GM18498 (cell line): Measurements from ENCODE around the gene ADGRD2.

Experiments
- ATAC-seq: cut with Tn5 transposase; IDR thresholded peaks from one replicate; pipeline ENCODE4 v1.9.1; 2021; ENCODE audit warnings: mild to moderate bottlenecking, moderate library complexity; ENCODE audit not compliant: unreplicated experiment

Gene ADGRD2

DNA sequence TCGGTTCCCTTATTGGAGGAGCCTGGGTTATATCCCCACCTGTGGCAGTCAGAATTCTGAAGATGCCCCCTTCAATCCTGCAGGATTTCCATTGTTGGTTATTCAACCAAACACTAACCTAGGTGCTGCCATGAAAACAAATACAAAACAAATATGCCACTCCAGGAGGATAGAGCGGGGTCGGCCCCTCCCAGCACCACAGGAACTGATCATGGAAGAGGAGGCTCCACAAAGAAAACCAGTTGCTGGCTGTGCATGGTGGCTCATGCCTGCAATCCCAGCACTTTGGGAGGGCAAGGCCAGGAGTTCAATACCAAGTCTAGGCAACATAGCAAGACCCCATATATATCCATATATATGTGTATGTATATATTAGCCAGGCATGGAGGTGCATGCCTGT lies 13.2 kb upstream of the ADGRD2 start:
- no peak for ATAC-seq

- ATAC-seq, result no peak
Observed at GRCh38 chr9:124438091-124438490, 12.2 kb upstream of the ADGRD2 start.

DNA sequence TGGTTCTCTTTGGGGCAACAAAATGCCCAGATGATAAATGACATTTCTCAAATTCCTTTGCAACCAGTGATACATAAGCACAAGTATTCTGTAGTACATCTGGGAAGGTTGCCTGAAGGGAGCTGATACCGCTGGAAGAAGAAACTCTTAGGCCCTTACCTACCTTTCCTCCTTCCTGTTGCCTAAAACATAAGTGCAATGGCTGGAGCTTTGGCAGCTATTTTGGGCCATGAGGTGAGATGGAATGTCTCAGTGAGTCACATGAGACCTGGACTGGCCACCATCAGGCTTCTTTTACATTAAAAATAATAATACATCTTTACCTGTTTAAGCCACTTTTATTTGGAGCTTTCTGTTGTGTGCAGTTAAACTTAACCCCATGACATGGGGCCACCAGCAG lies 11.2 kb upstream of the ADGRD2 start:
- no peak for ATAC-seq

GRCh38 chr9:124439686-124440243 lies 10.5 kb upstream of the ADGRD2 start:
- ATAC-seq, result no peak

- ATAC-seq, result no peak
Observed at GRCh38 chr9:124440786-124441185, 9.5 kb upstream of the ADGRD2 start.

DNA sequence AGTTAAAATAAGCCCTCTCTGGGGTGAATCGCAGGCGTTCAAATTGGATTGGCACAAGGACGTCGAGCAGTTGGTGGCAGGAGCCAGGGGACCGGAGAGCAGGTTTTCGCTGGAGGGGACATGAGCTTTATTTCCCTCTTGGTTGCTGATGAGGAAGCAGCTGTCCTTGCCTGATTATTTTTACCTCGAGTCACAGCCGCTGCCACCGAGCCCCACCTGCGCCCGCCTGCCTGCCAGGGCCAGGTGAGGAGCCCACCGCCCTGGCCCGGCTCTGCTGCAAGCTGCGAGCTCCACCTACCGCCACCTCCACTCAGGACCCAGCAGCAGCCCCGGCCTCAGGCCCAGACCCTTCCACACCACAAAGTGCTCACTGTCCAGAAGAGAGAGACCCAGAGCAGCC lies 9.0 kb upstream of the ADGRD2 start:
- ATAC-seq, result no peak

DNA sequence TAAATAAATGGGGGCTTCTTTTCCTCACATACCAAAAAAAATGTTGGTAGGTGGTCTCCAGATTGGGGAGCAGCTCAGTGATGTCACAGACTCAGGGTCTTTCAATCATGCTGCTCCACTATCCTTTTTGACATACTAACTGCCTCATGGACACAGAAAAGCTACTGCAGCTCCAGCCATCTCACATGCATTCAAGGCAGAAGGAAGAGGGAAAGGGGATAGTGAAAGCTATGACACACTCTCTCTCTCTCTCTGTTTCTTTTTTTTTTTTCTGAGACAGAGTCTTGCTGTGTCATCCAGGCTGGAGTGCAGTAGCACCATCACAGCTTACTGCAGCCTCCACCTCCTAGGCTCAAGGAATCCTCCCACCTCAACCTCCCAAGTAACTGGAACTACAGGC lies 7.9 kb upstream of the ADGRD2 start:
- no peak for ATAC-seq

DNA sequence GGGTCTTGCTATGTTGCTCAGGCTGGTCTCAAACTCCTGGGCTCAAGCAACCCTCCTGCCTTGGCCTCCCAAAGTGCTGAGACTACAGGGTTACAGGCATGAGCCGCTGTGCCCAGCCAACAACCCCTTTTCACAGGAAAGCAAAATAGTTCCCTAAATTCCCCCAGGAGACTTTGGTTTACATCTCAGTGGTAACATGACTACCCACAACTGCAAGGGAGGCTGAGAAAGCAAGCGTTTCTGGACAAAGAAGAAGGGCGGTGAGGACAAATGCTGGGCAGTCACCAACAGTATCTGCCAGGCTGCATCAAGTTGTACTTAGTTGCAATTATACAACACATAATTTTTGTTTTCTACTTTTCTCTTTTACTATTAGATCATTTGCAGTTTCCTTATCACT lies 7.4 kb upstream of the ADGRD2 start:
- no peak for ATAC-seq

- ATAC-seq, result no peak
Observed at GRCh38 chr9:124443625-124444024, 6.6 kb upstream of the ADGRD2 start.

DNA sequence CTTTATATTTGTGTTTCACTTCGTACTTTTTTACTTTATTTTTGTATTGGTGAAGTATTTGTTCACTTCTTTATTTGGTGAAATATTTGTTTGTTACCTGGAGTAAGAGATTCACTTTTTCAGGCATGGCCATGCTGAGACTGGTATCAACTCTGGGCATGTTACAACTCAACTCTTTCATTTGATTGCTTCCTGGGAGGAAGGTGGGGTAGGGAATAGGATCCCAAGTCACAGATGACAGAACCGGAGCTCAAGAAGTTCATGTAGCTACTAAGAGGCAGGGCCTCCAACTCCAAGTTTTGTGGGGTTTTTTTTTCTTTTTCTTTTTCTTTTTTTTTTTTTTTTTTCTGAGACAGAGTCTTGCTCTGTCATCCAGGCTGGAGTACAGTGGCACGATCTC lies 6.1 kb upstream of the ADGRD2 start:
- no peak for ATAC-seq

GRCh38 chr9:124447297-124447661 lies 3.0 kb upstream of the ADGRD2 start:
- no peak for ATAC-seq

DNA sequence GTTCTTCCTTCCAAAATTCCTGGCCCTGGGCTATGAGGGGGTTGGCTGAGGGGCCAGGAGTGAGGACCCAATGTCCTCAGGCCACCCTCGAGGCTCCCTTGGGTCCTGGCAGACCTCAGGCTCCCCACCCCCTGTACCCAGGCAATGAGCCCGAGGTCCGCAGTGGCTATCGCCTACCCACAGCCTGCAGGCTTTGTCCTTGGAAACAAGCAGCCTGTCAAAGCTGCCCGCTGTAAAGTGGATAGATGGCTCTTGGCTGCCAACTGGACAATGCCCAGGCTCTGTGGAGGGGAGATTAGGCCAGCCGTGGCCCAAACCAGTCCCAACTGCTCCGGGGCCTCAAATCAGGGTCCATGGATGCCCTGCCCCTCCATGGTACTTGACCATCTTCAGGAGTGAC lies 2.2 kb upstream of the ADGRD2 start:
- ATAC-seq, result no peak

DNA sequence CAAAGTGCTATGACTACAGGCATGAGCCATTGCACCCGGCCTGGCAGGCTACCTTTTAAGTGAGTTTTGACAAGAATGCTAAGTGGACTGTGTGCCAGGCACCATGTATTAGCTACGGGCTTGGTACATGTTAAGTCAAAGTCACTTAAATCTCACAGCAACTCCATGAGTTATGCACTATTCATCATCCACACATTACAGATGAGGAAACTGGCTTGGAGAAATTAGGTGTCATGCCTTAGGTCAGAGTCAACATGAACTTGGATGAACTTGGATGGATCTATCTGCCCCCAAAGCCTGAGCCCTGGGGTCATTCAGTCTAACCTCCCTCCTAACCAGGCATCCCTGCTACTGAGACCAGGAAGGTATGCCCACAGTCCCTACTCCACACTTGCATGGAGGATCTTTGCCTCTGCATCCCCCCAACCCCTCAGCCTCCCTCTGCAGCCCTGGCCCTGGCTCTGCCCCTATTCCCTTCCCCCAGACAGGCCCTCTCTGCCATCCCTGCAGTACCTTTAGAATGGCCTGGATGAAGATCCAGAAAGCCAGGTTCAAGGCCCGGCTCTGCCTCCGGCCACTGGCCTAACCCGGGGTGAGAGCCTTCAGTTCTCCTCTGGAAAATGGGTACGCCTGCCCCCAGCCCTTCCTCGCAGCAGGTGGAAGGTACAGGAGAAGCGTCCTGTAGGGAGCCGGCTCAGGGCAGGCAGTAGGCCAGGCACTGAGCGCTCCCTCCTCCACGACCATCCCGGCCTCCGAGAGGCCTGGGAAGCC lies 685 bp upstream of the ADGRD2 start:
- ATAC-seq, result no peak

GRCh38 chr9:124450931-124451661 lies 845 bp downstream of the ADGRD2 start:
- ATAC-seq, result no peak

DNA sequence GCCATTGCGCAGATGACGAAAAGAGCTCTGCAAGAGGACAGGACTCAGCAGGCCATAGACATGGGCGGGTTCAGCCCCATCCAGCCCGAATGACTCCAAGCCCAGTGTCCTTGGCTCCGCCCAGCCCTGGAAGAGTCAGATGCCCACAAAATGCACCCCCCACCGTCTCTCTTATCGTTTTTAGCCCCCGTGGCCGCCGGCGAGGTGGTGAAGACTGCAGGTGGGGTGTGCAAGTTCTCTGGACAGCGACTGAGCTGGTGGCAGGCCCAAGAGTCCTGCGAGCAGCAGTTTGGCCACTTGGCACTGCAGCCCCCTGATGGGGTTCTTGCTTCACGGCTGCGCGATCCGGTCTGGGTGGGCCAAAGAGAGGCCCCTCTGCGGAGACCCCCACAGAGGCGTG lies 2.1 kb downstream of the ADGRD2 start:
- ATAC-seq, result no peak

DNA sequence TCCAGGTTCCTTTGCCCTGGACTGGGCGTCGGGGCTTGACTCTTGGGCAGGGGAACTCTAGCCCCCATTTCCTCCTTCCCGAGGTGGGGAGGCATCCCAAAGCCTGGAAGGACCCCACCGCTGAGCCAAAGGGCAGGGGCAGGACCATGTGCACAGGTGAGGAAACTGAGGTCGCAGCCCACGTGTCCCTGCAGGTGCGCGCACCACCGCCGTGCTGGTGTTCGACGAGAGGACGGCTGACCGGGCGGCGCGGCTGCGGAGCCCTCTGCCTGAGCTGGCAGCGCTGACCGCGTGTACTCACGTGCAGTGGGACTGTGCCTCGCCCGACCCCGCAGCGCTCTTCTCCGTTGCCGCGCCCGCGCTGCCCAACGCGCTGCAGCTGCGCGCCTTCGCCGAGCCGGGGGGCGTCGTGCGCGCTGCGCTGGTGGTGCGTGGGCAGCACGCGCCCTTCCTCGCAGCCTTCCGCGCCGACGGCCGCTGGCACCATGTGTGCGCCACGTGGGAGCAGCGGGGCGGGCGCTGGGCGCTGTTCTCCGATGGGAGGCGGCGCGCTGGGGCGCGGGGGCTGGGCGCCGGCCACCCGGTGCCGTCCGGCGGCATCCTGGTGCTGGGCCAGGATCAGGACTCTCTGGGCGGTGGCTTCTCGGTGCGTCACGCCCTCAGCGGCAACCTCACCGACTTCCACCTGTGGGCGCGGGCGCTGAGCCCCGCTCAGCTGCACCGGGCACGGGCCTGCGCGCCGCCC lies 2.8 kb downstream of the ADGRD2 start:
- no peak for ATAC-seq

DNA sequence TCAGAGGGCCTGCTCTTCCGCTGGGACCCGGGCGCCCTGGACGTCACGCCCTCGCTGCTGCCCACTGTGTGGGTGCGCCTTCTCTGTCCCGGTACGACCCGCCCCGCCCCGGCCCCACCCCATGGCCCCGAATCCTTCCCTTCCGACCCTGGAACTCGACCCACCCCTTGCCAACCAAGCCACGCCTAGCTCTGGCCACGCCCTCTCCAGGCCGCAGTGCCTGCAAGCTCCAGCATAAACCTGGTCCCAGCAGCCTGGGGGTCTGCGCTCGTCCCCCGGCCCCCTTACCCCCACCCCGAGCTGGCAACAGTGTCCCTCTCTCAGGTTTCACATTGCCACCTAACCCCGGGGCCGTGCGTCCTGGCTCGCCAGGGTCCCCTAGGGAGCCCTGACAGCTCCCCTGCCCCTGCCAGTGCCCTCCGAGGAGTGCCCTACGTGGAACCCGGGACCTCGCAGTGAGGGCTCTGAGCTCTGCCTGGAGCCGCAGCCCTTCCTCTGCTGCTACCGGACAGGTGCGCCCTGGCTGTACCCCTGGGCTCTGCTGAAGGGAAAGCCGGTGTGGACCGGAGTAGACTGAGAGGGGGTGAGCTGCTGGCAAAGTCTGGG lies 3.4 kb downstream of the ADGRD2 start:
- no peak for ATAC-seq

- ATAC-seq, result no peak
Observed at GRCh38 chr9:124454296-124454695, 4.0 kb downstream of the ADGRD2 start.

DNA sequence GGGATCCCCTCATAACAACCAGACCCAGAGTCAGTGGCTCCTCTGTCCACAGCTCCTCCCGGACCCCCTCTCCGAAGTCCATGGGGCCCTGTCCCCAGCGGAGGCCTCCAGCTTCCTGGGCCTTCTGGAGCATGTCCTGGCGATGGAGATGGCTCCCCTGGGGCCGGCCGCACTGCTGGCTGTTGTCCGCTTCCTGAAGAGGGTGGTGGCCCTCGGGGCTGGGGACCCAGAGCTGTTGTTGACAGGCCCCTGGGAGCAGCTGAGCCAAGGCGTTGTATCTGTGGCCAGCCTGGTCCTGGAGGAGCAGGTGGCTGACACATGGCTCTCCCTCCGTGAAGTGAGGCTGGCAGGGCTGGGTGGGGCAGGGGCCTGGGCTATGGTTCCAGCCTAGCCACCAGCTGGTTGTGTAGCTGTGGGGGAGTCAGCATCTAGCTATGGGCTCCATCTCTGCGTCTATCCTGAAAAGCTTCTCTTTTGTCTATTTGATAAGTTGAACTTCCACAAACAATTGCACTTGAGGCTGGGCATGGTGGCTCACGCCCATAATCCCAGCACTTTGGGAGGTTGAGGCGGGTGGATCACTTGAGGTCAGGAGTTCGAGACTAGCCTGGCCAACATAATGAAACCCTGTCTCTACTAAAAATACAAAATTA lies 4.7 kb downstream of the ADGRD2 start:
- ATAC-seq, result no peak

- no peak for ATAC-seq
Observed at GRCh38 chr9:124455820-124456219, 5.6 kb downstream of the ADGRD2 start.
